GM12878 (cell line): Measurements from ENCODE around the gene SNAPC4.

Experiments used
- CBFB ChIP-seq: IDR thresholded peaks from 2 replicates; pipeline ENCODE4 v1.6.1; 2016; ENCODE audit warnings: antibody characterized with exemption, low read depth
- CTCF ChIP-seq, 3 experiments: IDR thresholded peaks in 2 of 3; conservative IDR thresholded peaks in 1 of 3; 2 replicates each; pipeline ENCODE4 v1.5.1; 2011; ENCODE audit warnings: low read depth in 3 of 3, low read length in 3 of 3, mild to moderate bottlenecking in 3 of 3, control low read depth in 2 of 3, moderate library complexity in 2 of 3, inconsistent platforms in 1 of 3, mixed read lengths in 1 of 3; ENCODE audit not compliant: control insufficient read depth in 2 of 3, insufficient read depth in 1 of 3; ENCODE audit errors: extremely low read depth in 1 of 3
- MYB ChIP-seq: fragments of 150-350 bp; IDR thresholded peaks from 2 replicates; pipeline ENCODE4 v1.6.1; 2014; ENCODE audit warnings: mild to moderate bottlenecking, low read depth, low read length, borderline replicate concordance
- POLR2AphosphoS5 ChIP-seq: IDR thresholded peaks from 2 replicates; pipeline ENCODE4 v1.6.1; 2011; ENCODE audit warnings: mild to moderate bottlenecking, low read length, inconsistent platforms
- REST ChIP-seq: IDR thresholded peaks from 2 replicates; pipeline ENCODE4 v1.6.1; 2012; ENCODE audit warnings: mild to moderate bottlenecking, low read depth, low read length
- SMAD1 ChIP-seq: fragments of 450-650 bp; IDR thresholded peaks from 2 replicates; pipeline ENCODE4 v1.6.1; 2018; ENCODE audit warnings: mild to moderate bottlenecking, low read depth; ENCODE audit not compliant: partially characterized antibody
- TF ChIP-seq, protein P1 (sequence below): fragments of 450-650 bp; formaldehyde crosslinking; IDR thresholded peaks from 2 replicates; pipeline ENCODE4 v1.5.0; 2022; ENCODE audit warnings: mild to moderate bottlenecking, missing genetic modification characterization

DNA sequence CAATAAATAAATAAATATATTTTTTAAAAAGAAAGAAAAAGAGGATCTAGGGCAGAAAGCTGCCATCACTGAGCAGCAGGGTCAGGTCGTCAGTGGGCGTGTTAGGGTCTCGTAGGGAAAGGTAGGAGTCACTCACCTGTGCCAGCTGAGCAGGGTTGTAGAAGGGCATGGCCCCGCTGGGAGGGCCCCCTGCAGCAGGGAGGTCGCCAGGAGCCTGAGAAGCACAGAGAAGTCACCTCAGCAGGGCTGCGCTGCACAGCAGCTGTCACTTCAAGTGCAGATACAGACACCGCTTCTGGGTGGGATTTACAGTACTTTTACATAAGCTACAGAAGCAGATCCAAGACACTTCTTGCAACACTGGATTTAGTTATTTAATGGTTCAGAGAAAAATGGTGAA lies 43.7 kb upstream of the SNAPC4 start:
- TF ChIP-seq CBFB, result no peak
- TF ChIP-seq POLR2AphosphoS5, result no peak
- TF ChIP-seq CTCF (IDR thresholded peaks at IDR 0.05 in 2 of 3, conservative IDR thresholded peaks at IDR 0.05 in 1 of 3; ENCODE audit: control insufficient read depth in 2 of 3, extremely low read depth in 1 of 3, insufficient read depth in 1 of 3, low read depth in 3 of 3, low read length in 3 of 3), result no peak
- TF ChIP-seq, protein P1, sequence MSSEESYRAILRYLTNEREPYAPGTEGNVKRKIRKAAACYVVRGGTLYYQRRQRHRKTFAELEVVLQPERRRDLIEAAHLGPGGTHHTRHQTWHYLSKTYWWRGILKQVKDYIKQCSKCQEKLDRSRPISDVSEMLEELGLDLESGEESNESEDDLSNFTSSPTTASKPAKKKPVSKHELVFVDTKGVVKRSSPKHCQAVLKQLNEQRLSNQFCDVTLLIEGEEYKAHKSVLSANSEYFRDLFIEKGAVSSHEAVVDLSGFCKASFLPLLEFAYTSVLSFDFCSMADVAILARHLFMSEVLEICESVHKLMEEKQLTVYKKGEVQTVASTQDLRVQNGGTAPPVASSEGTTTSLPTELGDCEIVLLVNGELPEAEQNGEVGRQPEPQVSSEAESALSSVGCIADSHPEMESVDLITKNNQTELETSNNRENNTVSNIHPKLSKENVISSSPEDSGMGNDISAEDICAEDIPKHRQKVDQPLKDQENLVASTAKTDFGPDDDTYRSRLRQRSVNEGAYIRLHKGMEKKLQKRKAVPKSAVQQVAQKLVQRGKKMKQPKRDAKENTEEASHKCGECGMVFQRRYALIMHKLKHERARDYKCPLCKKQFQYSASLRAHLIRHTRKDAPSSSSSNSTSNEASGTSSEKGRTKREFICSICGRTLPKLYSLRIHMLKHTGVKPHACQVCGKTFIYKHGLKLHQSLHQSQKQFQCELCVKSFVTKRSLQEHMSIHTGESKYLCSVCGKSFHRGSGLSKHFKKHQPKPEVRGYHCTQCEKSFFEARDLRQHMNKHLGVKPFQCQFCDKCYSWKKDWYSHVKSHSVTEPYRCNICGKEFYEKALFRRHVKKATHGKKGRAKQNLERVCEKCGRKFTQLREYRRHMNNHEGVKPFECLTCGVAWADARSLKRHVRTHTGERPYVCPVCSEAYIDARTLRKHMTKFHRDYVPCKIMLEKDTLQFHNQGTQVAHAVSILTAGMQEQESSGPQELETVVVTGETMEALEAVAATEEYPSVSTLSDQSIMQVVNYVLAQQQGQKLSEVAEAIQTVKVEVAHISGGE (CRISPR knock-in tag), result no peak
- no peak for TF ChIP-seq REST
- no peak for TF ChIP-seq MYB
- no peak for TF ChIP-seq SMAD1
